Umbilical cord (tissue), 2 donors: ENCODE data around the gene SMCO2. TPM values are rescaled to one million over a fixed set of nuclear protein-coding genes. Genes with fewer than 3 reads are reported as not detected.
"Not testable (repeated sequence)": the region's sequence is repeated elsewhere in the genome, so short reads cannot be mapped to it uniquely, and the experiment has no call there.

Experiments used
- DNase-seq: peaks from one replicate; pipeline ENCODE4 v3.0.0-alpha.2; 2015; ENCODE audit warnings: low spot score
- total RNA-seq: library from RNA; depleted of rRNA; stranded (reverse); fragments of >200 nt; gene quantifications from one replicate; pipeline ENCODE4 v1.2.3, GENCODE V29; 2014; ENCODE audit warnings: low replicate concordance; ENCODE audit not compliant: insufficient read depth

Gene SMCO2
- total RNA-seq, 1 donor from 2014 or later = 14.2 TPM

GRCh38 chr12:27524839-27525753 is 78.6 kb downstream of the SMCO2 start:
- DNase-seq = peak; percentile 77

- DNase-seq = no peak
These were observed 81.0 kb downstream of the SMCO2 start for GRCh38 chr12:27527512-27527911.

GRCh38 chr12:27528788-27529187 is 82.3 kb downstream of the SMCO2 start:
- no peak for DNase-seq

GRCh38 chr12:27530157-27530922 is 83.8 kb downstream of the SMCO2 start:
- no peak for DNase-seq

GRCh38 chr12:27531896-27532295 is 85.4 kb downstream of the SMCO2 start:
- no peak for DNase-seq

- DNase-seq = no peak
These were observed 87.7 kb downstream of the SMCO2 start for GRCh38 chr12:27534060-27534764.

- no peak for DNase-seq
These were observed 88.2 kb downstream of the SMCO2 start for GRCh38 chr12:27534765-27535161.

GRCh38 chr12:27535318-27535717 is 88.8 kb downstream of the SMCO2 start:
- DNase-seq = no peak

- no peak for DNase-seq
These were observed 91.5 kb downstream of the SMCO2 start for GRCh38 chr12:27537855-27538675.

- DNase-seq = no peak
These were observed 92.7 kb downstream of the SMCO2 start for GRCh38 chr12:27539191-27539631.

- no peak for DNase-seq
These were observed 94.6 kb downstream of the SMCO2 start for GRCh38 chr12:27541031-27541719.

GRCh38 chr12:27542628-27543027 is 96.1 kb downstream of the SMCO2 start:
- DNase-seq = peak; percentile 96

- DNase-seq = not testable (repeated sequence)
These were observed 98.3 kb downstream of the SMCO2 start for GRCh38 chr12:27544858-27545257.

- DNase-seq = peak; percentile 30
These were observed 99.1 kb downstream of the SMCO2 start for GRCh38 chr12:27545665-27546064.

- DNase-seq = no peak
These were observed 101.1 kb downstream of the SMCO2 start for GRCh38 chr12:27547592-27547991.

- peak; percentile 14 for DNase-seq
These were observed 102.0 kb downstream of the SMCO2 start for GRCh38 chr12:27548301-27549199.

GRCh38 chr12:27549236-27549800 is 102.8 kb downstream of the SMCO2 start:
- DNase-seq = peak; percentile 66

- peak; percentile 94 for DNase-seq
These were observed 103.5 kb downstream of the SMCO2 start for GRCh38 chr12:27549801-27550652.
